ENCODE measurements around the gene TADA3.
"Not testable (repeated sequence)": the region's sequence is repeated elsewhere in the genome, so short reads cannot be mapped to it uniquely, and the experiment has no call there.

The TADA3 gene

GRCh38 chr3:9782770-9783169 is 9.5 kb downstream of the TADA3 start:
- DNase-seq: no peak

GRCh38 chr3:9781978-9782603 is 10.2 kb downstream of the TADA3 start:
- DNase-seq: no peak

DNA sequence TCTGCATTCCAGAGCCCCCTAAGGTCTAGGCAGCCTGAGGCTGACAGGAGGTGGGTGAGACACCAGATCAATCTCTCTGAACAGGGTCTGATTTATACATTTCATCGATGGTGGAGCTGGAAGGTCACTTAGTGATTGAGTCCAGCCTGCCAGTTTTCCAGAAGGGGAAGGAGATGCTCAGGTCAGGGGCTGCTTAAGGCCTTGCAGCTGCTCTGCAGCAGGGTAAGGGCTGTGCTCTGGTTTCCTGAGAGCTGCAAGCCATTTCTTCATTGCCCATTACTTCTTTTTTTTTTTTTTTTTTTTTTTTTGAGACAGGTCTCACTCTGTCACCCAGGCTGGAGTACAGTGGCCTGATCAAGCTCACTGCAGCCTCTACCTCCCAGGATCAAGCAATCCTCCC is 10.7 kb downstream of the TADA3 start:
- DNase-seq: no peak

GRCh38 chr3:9780910-9781309 is 11.4 kb downstream of the TADA3 start:
- DNase-seq: no peak

DNA sequence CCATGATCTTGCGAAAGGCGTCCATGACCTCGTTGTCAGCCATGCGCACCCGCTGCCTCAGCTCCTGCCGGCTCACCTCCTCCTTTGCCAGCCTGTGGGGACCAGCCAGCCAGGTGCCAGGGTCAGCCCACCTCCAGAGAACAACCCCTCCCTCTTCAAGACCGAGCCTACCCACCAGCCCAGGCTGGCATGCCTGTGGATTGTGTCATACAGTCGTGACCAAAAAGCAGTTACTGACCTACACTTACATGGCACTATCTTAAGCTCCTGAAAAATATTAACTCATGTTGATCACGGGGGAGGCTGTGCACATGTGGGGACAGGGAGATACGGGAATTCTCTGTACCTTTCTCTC is 11.8 kb downstream of the TADA3 start:
- DNase-seq: no peak

DNA sequence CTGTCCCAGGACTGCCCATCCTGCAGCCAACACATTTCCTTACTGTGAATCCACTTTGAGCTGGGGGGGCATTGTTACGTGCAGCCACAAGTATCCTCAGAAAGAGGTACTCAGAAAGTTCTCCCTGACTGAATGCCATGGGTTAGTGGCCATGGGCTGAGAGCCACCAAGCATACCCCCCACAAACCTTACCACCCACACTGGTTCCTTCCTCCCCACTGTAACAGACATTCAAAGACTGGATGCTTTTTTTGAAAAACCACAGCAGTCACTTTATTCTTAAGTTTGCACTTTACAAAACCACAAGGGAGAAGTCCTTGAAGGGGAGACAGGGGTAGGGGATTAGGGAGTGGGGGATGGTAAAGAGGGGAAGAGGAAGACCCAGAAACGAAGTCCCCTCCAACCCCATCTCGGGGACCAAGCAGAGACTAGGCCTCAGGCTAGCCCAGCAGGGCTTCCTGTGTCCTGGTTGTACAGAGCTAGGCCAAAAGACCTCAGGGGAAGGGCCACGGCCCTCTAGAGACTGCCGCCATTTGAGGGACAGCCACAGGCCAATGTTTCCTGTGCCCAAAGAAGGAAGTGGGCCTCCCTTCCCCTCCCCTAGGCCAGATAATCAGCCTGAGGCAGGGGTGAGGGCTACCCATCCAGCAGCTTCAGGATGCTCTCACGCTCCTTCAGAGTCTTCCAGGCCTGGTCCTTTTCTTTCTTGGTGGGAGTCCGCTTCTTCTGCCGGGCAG is 12.4 kb downstream of the TADA3 start:
- no peak for DNase-seq

DNA sequence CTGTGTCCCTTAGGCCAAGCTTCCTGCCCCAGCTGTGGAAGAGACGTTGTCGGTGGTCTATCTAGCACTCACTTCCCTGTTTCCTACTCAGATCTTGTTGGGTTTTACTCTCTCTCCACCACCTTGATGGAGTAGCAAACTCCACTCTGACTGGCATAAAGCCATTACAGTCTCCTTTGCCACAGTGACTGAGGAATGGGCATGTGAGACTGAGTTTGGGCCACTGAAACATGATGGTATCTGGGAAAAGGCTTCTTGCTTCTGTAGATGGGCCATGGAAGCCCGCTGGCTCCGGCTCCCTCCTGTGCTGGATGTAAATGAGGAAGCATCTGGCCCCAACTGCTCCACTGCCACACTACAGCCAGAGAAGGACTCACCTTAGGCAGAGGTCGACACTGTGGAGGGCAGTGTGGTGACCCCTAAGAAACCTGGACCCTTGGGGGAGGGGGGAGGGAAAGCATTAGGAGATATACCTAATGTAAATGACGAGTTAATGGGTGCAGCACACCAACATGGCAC is 13.1 kb downstream of the TADA3 start:
- no peak for DNase-seq

- DNase-seq: no peak
Measured at GRCh38 chr3:9778143-9779074, 13.9 kb downstream of the TADA3 start.

- DNase-seq: no peak
Measured at GRCh38 chr3:9777694-9778021, 14.6 kb downstream of the TADA3 start.

- no peak for DNase-seq
Measured at GRCh38 chr3:9776896-9777693, 15.2 kb downstream of the TADA3 start.

DNA sequence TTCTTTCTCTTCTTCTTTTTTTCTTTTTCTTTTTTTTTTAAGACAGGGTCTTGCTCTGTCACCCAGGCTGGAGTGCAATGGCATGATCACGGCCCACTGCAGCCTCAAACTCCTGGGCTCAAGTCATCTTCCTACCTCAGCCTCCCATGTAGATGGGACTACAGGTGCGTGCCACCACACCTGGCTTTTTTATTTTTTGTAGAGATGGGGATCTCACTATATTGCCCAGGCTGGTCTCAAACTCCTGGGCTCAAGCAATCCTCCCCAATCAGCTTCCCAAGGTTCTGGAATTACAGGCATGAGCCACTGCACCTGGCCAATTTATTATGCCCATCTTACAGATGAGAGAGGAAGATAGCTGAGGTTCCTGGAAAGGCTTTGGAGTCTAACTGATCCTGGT is 21.3 kb downstream of the TADA3 start:
- DNase-seq: not testable (repeated sequence)

GRCh38 chr3:9770276-9770812 is 21.9 kb downstream of the TADA3 start:
- peak; percentile 12 for DNase-seq

DNA sequence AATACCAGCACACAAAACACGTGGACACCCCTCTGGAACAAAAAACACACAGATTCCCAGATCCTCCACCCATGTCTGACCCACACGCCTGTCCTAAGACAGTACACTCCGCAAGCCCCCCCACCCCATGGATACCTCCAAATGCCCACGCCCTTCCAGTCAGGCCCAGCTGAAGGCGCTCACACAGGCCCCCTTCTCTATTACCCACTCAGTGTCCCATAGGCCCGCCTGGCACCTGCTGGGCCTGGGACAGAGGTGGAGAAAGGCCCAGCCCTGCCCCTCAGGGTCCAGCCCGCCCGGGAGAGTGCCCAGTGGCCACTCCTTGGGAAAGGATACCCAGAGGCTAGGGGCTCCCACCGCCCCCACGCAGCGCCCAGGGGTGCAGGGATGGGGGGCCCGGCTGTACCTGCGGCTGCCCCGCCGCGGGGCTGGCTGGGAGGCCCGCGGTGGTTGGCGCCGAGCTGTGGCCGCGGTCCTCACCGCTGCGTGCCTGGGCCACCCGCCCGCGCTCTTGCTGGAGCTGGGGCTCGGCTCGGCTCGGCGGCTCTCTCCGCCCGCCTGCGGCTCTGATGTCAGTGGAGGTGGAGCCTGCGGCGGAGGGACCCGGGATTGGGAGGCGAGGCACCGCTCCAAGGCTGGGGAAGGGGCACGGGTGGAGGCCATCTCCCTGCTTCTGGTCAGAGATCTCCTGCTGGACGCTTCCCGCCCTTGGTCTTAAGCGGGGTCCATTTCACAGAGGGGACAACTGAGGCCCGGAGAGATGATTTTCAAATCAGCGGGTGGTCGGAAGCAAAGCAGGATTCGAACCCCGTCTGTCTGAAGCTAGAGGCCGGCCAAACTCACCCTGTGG is 22.6 kb downstream of the TADA3 start, which contains the start of gene CAMK1:
Gene CAMK1, minus strand, starts transcription at position 522 of the 850 bp plus-strand sequence. CDS start 2,198 bp downstream, outside the sequence.
- peak; percentile 65 for DNase-seq

GRCh38 chr3:9769012-9769411 is 23.3 kb downstream of the TADA3 start:
- DNase-seq: no peak

DNA sequence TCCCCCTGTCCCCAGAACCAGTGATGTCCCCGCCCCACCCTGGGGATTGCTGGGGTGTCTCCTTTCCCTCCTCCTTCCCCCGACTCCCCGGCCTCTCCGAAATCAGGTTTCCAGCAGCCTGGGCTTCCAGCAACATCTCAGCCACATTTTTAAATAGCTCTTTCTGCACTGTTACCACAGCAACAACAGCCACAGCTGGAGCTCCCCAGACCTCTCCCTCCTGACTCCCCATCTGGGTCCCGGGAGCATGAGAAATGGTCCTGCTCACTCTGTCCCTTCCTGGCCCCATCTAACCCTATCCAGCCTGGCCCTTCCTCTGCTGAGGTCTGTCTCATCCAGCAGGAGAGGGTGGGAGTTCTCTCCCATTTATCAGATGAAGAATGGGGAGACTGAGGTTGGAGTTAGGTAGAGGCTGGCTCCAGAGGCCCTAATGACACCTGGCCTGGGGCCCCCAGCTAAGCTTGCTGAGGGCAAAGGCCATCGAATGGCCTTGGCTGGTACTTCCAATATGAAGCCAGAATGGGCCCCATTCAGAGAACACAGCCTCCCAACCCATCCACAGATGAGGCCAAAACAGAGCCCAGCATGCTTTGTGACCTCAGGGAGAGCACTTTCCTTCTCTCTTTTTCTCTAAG is 24.0 kb downstream of the TADA3 start:
- no peak for DNase-seq

- DNase-seq: no peak
Measured at GRCh38 chr3:9767418-9767817, 24.9 kb downstream of the TADA3 start.

DNA sequence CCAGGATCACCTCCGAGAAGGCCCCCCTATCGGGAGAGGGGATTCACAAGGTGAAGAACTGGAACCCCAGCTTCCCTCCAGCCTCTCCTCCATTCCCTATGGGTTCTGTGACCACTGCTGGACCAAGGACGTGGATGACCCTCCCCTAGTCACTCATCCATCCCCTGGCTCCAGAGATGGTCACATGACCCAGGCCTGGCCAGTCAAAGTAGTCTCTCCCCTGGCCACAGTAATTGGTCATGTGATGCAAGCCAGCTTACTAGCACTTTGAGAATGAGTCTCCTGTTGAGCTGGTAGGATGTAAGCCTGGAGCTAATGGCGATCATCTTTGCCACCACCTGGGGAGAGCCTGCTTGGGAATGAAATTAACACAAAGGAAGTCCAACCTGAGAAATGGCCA is 26.4 kb downstream of the TADA3 start:
- no peak for DNase-seq

GRCh38 chr3:9762871-9763270 is 29.4 kb downstream of the TADA3 start:
- no peak for DNase-seq

- no peak for DNase-seq
Measured at GRCh38 chr3:9761919-9762318, 30.4 kb downstream of the TADA3 start.

DNA sequence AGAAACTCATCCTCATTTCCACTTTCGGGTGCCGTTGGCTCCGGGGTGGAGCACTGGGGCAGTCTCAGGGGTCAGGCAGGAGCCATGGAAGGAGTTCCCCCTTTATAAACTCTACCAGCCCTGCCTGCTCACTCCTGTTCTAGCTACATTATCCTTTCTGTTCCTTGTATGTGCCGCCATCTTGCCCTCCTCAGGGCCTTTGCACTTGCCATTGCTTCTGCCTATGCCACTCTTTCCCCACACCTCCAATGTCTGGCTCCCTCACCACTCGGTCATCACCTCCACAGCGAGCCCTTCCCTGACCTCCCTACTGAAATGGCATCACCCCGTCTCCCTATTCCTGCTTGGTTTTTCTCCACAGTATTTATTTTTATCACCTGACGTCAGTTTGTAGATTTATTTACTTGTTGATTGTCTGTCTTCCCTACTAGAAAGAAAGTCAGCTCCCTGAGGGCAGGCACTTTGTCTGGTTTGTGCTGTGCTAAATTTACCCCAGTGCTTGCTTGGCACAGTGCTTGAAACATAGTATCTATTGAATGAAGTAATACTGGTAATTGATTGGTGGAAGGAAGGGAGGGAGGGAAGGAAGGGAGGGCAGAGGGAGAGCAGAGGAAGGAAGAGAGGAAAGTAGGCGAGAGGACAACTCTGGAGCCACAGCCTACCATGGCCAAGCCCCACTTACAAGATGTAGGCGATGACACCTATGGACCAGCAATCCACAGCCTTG is 31.3 kb downstream of the TADA3 start:
- DNase-seq: no peak
